ENCODE results near the gene C1orf159. TPM values are rescaled to one million over a fixed set of nuclear protein-coding genes. Genes with fewer than 3 reads are reported as not detected.

The C1orf159 gene
- total RNA-seq, 4 donors from 2014 or later = 14.0 to 32.0 (median 22.7) TPM

GRCh38 chr1:1037366-1038327 is 78.2 kb downstream of the C1orf159 start:
- TF ChIP-seq POLR2A (IDR thresholded peaks at IDR 0.05) = no peak
- TF ChIP-seq, protein P1, sequence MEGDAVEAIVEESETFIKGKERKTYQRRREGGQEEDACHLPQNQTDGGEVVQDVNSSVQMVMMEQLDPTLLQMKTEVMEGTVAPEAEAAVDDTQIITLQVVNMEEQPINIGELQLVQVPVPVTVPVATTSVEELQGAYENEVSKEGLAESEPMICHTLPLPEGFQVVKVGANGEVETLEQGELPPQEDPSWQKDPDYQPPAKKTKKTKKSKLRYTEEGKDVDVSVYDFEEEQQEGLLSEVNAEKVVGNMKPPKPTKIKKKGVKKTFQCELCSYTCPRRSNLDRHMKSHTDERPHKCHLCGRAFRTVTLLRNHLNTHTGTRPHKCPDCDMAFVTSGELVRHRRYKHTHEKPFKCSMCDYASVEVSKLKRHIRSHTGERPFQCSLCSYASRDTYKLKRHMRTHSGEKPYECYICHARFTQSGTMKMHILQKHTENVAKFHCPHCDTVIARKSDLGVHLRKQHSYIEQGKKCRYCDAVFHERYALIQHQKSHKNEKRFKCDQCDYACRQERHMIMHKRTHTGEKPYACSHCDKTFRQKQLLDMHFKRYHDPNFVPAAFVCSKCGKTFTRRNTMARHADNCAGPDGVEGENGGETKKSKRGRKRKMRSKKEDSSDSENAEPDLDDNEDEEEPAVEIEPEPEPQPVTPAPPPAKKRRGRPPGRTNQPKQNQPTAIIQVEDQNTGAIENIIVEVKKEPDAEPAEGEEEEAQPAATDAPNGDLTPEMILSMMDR (IDR thresholded peaks at IDR 0.05) = no peak
- Histone ChIP-seq H3K27ac (no peak overlapping the region), H3K36me3 (no peaks in the 10 kb centered on the region), H3K27me3 (peaks cover 0 to 19% of the 10 kb centered on the region in 2 donors), H3K4me1 (peaks cover 6 to 42% (median 31%) of the 10 kb centered on the region in 4 donors), H3K9me3 (no peaks in the 10 kb centered on the region), H3K4me3 (no peak overlapping the region)
- DNase-seq = no peak

GRCh38 chr1:1035291-1035943 is 80.5 kb downstream of the C1orf159 start:
- TF ChIP-seq POLR2A (IDR thresholded peaks at IDR 0.05) = no peak
- TF ChIP-seq, protein P1 (IDR thresholded peaks at IDR 0.05) = no peak
- no peak for DNase-seq
- H3K36me3 ChIP-seq = no peaks in the 10 kb centered on the region
- H3K27me3 ChIP-seq = peaks cover 0 to 19% of the 10 kb centered on the region in 2 donors
- peaks cover 6 to 46% (median 38%) of the 10 kb centered on the region in 4 donors for H3K4me1 ChIP-seq
- H3K4me3 ChIP-seq = no peak overlapping the region
- H3K9me3 ChIP-seq = no peaks in the 10 kb centered on the region
- no peak overlapping the region for H3K27ac ChIP-seq

- no peak for DNase-seq
- H3K27me3 ChIP-seq = peaks cover 0 to 19% of the 10 kb centered on the region in 2 donors
- H3K36me3 ChIP-seq = no peaks in the 10 kb centered on the region
- no peaks in the 10 kb centered on the region for H3K9me3 ChIP-seq
- H3K4me3 ChIP-seq = peak overlapping the region in 1 of 4 donors; percentile 48
- H3K4me1 ChIP-seq = peaks cover 1 to 36% (median 28%) of the 10 kb centered on the region in 4 donors
- no peak for TF ChIP-seq POLR2A (IDR thresholded peaks at IDR 0.05)
- TF ChIP-seq, protein P1 (IDR thresholded peaks at IDR 0.05) = no peak
- no peak overlapping the region for H3K27ac ChIP-seq
These were observed 81.5 kb downstream of the C1orf159 start for GRCh38 chr1:1034439-1034781.

DNA sequence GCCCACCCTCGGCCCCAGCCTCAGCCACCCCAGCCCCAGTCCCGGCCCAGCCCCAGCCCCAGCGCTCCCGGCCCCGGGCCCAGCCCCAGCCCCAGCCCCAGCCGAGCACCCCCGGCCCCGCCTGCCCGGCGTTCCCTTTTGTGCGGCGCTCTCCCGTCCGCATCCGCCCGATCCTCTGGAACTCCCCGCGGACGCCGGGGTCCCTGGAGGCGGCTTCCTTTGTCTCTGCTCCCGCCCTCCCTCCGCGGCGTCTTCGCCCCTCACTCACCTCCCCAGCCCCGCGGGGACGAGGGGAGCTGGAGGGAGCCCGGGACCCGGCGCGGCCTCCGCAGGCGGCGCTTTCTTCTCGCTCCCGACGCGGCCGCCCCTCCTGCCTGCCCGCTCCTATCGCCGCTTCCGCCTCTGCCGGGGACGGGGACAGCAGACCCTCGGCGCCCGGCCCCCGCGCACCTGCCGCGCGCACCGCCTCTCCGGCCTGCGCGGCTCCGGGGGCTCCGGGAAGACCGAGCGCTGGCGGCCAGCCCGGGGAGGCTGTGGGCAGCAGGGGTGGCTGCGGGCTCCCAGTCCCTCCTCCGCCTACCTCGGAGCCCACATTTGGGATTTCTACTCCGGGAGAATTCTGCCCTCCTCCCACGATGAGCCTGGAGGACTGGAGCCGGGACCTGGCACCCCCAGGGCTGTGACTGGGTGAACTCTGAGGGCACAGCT is 82.0 kb downstream of the C1orf159 start:
- Histone ChIP-seq H3K4me3 (peak overlapping the region; percentile 31 to 60 (median 52)), H3K4me1 (peaks cover 0 to 32% (median 23%) of the 10 kb centered on the region in 4 donors), H3K36me3 (no peaks in the 10 kb centered on the region), H3K27ac (peak overlapping the region in 1 of 4 donors; percentile 25), H3K9me3 (no peaks in the 10 kb centered on the region), H3K27me3 (peaks cover 0 to 19% of the 10 kb centered on the region in 2 donors)
- no peak for DNase-seq
- no peak for TF ChIP-seq POLR2A (IDR thresholded peaks at IDR 0.05)
- TF ChIP-seq, protein P1 (IDR thresholded peaks at IDR 0.05) = no peak

DNA sequence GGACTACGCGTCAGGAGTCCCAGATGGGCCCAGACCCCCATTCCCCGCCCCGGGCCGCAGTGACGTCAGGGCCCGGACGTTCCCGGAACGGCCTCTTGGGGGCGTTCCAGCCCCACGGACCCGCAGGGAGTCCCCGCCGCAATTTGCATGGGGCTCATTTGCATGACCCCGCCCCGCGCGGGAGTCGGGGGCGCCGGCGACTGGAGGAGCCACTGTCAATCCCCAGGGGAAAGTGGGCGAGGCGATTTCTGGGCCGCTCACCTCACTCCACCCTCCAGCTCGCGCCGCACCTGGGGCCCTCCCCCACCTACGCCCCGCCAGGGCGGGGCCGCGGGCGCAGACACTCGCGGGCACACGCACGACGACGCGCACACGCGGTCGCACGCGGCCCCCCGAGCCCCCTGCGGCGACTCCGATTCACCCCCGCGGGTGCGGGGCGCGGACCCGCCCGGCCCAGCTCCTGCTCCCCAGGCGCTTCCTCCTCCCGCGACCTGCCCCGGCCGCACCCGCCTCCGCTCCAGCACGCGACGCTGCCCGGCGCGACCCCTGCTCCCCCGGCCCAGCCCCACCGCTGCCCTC is 82.8 kb downstream of the C1orf159 start:
- H3K27ac ChIP-seq = peak overlapping the region in 1 of 4 donors; percentile 25
- H3K36me3 ChIP-seq = no peaks in the 10 kb centered on the region
- H3K9me3 ChIP-seq = no peaks in the 10 kb centered on the region
- peaks cover 0 to 19% of the 10 kb centered on the region in 2 donors for H3K27me3 ChIP-seq
- H3K4me1 ChIP-seq = peaks cover 0 to 32% (median 20%) of the 10 kb centered on the region in 4 donors
- peak; percentile 89 to 96 (median 93) for DNase-seq
- TF ChIP-seq, protein P1 (IDR thresholded peaks at IDR 0.05) = peak; percentile 71 to 87 (median 80)
- no peak for TF ChIP-seq POLR2A (IDR thresholded peaks at IDR 0.05)
- H3K4me3 ChIP-seq = peak overlapping the region; percentile 31 to 60 (median 52)
